GM21717 (cell line): ENCODE measurements around the gene DCUN1D3.
"Not testable (repeated sequence)": the region's sequence is repeated elsewhere in the genome, so short reads cannot be mapped to it uniquely, and the experiment has no call there.

Source experiments
- ATAC-seq: cut with Tn5 transposase; IDR thresholded peaks from one replicate; pipeline ENCODE4 v1.9.1; 2021; ENCODE audit warnings: mild to moderate bottlenecking, moderate library complexity; ENCODE audit not compliant: unreplicated experiment

Gene DCUN1D3

DNA sequence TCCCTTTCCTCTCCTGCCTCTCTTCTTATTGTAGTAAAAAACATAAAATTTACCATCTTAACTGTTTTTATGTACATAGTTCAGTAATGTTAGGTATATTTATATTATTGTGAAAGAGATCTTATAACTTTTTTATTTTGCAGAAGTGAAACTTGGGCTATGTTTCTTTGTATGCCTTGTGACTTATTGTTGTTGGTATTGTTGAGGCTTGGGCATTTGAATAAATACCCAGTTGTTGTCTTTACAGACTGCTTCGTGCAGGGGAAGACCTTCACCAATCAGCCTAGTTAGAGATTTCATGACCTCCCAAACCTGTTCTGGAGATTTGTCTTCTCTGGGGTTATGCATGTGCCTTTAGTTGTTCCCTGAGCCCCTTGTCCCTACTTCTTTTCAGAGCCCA, 61.9 kb downstream of the DCUN1D3 start:
- ATAC-seq = no peak

DNA sequence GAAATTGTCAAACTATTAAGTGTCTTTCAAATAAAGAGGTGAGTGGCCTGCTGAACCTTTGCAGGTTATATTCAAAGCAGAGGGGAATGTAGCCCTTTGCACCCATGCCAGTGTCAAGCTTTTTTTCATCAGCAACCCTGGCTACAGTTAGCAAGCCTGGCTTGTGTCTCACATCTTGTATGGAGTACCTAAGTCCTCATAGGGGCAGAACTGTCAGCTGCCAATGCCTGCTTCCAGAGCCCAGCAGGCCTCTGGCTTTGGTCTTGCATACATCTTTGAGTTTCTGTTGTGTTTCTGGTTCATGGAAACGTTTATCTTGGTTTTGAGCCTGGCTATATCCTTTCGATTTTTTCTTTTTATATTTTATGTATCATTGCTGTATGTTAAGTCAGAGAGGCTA, 67.1 kb downstream of the DCUN1D3 start:
- no peak for ATAC-seq

DNA sequence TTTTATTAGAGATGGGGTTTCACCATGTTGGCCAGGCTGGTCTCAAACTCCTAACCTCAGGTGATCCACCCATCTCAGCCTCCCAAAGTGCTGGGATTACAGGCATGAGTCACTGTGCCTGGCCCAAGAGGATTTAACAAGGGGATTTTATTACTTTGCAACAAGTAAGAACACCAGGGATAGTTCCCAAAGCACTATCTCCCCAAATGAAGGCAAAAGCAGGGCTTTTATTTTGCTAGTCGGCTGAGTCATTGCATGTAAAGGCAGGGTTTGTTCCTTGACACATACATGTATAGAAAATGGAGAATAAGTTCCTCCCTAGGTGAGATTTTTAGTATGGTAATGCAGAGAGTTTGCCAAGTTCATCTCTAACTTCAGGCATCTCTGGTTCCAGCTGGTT, 69.8 kb downstream of the DCUN1D3 start:
- ATAC-seq = no peak

DNA sequence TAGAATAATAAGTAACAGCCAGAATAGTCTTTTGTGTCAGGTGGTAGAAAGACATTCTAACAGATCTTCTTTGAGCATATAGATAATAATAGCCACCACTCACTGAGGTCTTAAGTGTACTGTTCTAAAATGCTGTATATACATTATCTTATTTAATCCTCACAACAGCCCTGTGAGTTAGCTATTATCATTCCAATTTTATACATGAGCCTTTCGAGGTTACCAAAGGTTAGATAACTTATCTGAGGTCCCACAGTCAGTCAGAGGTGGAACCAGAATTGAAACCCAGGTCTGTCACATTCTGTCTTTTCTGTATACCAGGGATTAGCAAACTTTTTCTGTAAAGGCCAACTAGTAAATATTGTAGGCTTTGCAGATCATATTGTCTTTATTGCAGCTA, 70.6 kb downstream of the DCUN1D3 start:
- no peak for ATAC-seq

DNA sequence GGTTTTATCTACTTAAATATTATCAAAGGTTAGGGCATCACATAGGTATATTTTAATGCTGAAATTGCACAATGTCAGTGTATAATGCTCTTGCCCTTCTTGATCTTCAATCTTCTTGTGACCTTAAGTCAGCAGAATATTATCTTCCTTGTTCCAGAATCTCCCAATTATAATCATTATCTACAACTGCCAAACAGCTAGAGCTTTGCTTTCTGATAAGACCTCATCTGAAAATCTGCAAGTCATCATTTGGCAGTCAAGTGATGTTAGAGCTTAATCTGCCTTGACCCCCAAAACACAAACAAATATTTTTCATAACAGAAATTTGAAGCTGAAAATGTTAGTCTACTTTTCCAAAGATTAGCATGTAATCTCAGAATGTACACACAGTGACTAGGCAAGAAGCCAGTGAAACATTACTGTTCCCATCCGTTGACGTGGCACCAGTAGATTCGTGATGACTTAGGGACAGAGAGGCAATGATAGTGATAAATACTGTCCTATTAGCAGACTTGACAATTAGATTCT, 74.1 kb downstream of the DCUN1D3 start:
- no peak for ATAC-seq

DNA sequence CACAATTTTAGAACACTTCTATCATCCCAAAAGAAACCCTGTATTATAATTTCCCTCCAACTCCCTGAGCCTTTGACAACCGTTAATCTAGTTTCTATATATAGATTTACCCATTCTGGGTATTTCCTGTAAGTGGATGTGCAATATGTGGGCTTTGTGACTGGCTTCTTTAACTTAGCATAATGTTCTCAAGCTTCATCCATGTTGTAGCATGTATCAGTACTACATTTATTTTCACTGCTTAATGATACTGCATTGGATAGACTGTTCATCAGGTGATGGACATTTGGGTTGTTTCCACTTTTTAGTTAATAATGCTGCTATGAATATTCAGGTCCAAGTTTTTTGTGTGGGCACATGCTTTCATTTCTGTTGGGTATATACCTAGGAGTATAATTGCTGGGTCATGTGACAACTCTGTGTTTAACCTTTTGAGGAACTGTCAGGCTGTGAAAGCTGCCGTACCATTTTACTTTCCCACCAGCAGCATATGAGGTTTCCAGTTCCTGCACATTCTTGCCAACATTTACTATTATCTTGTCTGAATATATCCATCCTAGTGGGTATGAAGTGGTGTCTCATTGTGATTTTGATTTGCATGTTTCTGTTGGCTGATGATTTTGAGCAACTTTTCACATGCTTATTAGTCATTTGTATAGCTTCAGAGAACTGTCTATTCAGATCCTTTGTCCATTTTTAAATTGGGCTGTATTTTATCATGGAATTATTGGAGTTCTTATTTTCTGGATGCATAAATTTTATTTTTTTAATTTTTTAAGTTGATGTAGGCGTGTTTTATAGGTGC, 77.4 kb downstream of the DCUN1D3 start:
- ATAC-seq = no peak

DNA sequence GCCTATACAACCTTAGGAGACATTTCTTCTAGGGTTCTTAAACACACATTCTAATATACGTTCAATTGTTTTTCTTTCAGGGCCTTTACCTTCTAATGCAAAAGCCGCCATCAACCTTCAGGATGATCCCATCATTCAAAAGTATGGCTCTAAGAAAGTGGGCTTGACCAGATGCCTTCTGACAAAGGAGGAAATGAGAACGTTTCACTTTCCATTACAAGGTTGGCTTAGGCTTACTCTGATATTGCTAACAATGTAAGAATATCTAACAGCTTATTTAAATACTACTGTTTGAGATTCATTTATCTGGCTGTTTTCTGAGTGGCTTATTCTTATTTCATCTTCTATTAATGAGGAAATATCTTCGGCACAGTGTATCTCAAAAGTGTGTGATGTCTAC, 78.5 kb downstream of the DCUN1D3 start:
- ATAC-seq = no peak

DNA sequence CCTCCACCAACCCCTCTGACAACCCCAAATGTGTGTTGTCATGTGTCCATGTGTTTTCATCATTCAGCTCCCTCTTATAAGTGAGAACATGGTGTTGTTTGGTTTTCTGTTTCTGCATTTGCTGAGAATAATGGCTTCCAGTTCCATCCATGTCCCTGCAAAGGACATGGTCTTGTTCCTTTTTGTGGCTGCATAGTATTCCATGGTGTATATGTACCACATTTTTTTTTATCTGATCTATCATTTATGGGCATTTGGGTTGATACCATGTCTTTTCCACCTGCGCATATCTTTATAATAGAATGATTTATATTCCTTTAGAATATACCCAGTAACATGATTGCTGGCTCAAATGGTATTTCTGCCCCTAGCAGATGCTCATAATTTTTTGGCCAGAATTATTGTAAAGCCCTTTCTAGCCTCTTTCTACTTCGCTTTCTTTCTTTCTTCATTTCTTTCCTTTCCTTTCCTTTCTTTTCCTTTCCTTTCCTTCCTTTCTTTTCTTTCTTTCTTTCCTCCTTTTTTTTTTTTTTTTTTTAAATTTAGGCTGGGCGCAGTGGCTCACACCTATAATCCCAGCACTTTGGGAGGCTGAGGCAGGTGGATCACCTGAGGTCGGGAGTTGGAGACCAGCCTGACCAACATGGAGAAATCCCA, 81.1 kb downstream of the DCUN1D3 start:
- no peak for ATAC-seq

DNA sequence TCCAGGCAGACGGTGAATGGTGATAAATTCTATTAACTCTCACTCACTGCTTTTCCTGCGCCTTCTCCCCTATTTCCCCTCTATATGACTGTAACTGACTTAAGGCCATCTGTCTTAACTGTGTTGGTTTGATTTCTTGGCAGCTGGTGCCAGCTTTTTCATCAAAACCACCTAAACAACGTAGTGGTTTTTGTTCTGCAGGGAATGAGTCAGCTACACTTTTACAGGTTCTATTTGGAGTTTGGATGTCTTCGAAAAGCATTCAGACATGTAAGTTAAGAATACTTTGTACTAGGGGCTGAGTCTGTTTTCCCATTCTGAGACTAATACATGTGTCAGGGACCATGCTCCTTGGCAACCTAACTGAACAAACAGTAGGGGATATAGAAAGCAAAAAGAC, 85.4 kb downstream of the DCUN1D3 start:
- no peak for ATAC-seq

DNA sequence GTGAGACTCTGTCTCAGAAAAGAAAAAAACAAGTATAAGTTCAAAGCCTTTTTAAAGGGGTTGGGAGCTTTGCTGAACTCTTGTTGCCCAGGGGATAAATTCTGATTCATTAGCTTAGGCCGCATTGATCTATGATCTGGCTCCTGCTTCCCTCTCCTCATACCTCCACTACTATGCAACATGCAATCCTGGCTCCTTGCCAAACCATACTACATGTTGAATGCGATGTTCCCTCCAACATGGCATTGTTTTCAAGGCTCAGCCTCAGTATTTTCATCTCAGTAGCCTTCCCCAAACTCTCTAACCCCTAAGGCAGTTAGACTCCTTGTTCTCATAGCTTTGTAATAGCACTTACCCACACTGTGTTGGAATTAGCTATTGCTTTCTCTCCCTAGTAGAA, 87.6 kb downstream of the DCUN1D3 start:
- ATAC-seq = no peak

DNA sequence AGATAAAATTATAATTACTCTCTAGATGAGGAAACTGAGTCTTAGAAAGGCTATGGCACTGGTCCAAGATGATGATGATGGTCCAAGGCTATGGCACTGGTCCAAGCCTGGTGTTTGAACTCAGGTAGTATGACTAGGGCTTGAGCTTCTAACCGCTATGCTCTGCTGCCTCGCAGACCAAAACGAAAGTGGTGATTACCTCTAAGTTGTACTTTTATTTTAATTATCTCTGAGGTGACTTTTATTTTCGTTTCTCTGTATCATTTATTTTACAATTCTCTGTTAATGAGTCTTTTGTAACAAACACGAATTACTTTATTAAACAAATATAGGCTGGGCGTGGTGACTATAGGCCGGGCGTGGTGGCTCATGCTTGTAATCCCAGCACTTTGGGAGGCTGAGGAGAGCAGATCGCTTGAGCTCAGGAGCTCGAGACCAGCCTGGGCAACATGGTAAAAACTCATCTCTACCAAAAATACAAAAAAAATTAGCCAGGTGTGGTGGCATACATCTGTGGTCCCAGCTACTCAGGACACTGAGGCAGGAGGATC, 88.2 kb downstream of the DCUN1D3 start:
- no peak for ATAC-seq

DNA sequence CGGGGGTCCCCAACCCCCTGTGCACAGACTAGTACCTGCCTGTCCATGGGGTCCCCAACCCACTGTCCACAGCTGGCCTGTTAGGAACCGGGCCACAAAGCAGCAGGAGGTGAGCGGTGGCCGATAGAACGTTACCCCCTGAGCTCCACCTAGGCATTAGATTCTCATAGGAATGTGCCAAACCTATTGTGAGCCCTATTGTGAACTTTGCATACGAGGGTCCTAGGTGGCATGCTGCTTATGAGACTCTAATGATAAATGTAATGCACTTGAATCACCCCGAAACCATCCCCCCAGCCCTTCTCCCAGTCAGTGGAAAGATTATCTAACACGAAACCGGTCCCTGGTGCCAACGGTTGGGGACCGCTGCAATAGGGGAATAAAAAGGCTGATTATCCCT, 92.3 kb downstream of the DCUN1D3 start:
- ATAC-seq = no peak

DNA sequence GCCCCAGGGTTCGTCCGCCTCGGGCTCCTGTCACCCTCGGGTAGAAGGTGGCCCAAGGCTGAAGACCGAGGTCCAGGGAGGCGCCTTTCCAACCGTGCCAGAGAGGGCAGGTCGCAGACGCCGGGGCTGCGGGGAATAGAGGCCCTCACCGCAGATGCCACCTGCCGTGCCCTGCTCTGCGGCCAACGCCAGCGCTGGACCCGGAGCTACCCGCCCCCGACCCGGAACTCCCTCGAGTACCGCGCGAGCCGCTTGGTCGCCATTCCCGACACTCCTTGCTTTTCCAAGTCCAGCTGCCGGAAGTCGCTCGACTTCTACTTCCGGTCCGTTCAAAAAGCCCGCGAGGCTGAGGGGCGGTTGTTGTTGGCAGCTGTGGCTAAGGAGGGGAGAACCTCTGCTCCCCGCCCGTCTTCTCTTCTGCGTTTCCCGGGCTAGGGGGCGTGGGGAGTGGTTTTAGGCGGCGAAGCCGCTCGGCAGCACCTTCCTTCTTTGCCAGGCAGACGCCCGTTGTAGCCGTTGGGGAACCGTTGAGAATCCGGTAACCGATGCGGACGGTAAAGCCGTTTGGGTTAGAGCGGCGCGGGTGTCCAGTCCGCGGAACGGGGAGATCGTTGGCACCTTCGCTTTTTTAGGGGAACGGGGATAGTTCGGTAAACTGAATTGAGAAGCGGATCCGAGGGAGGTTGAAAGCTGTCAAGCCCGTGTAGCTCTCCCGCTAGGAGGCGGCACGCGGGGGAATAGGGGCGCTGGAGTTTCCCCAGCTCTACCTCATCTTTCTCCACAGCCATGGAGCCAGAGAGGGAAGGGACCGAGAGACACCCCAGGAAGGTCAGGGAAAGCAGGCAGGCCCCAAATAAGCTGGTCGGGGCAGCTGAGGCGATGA, 93.7 kb downstream of the DCUN1D3 start, which contains the start of the genes ERI2 and REXO5:
Gene ERI2, minus strand, starts transcription at position 305 of the 883 bp plus-strand sequence. Its CDS starts 42 bp downstream, at position 263.
Gene REXO5, plus strand, starts transcription at position 360 of the 883 bp plus-strand sequence. Its CDS starts 427 bp downstream, at position 787.
- ATAC-seq = peak; percentile 83

DNA sequence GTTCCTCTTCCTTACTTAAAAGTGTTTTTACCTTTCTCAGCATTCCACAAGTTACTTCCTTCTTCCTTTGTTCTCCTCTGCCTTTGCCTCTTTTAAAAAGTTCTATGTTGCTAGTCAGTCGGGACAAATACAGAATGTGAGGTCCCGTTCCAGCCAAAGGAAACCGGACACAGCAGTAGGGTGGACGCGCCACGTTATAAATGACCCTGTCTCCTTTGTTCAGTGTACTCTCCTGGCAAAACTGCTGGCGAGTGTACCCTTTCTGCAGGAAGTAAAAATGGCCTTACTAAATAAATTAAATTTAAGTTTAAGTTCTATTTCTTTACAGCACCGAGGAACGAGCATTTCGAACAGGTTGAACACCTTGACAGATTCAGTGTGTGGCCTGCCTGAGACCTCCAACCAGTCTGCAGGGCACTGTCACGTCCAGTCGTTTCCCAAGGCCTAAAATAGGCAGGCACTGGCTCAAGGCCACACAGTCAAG, 94.4 kb downstream of the DCUN1D3 start:
- ATAC-seq = not testable (repeated sequence)
